Astrocyte of the spinal cord (primary cell): ENCODE data around the gene TADA1.

Experiments
- DNase-seq: peaks from one replicate; pipeline ENCODE4 v3.0.0; 2011; ENCODE audit warnings: low read depth, low spot score
- H3K4me3 ChIP-seq: 2 replicates; pipeline ENCODE4 v1.5.1; 2011; ENCODE audit warnings: low read depth, mild to moderate bottlenecking, low read length, moderate library complexity
- CTCF ChIP-seq: IDR thresholded peaks from 2 replicates; pipeline ENCODE4 v1.5.1; 2012; ENCODE audit warnings: low read depth, mild to moderate bottlenecking, low read length, inconsistent platforms
- in situ Hi-C: cut with HindIII; loops from 2 replicates; pipeline ENCODE4 v1.10.0; 2017; ENCODE audit warnings: low sequenced_read_pairs

The TADA1 gene

GRCh38 chr1:166808952-166809351 is 67.1 kb downstream of the TADA1 start:
- no peak for TF ChIP-seq CTCF
- H3K4me3 ChIP-seq: no peak overlapping the region
- in situ Hi-C loops: no loop called here
- DNase-seq: no peak
